DOHH2 (cell line): ENCODE data around the gene BRD7.

ENCODE experiments used
- H3F3A ChIP-seq: fragments of 200-600 bp; sonication (generic), shearing (Covaris generic); 2 replicates; pipeline ENCODE4 v1.6.0; 2016; ENCODE audit warnings: antibody characterized with exemption, mild to moderate bottlenecking; ENCODE audit not compliant: control insufficient read depth, insufficient read depth
- H3K27ac ChIP-seq: fragments of 200-600 bp; sonication (generic); 2 replicates; pipeline ENCODE4 v1.5.1; 2014; ENCODE audit warnings: low read depth, mild to moderate bottlenecking, low read length, moderate library complexity
- H3K27me3 ChIP-seq: fragments of 200-600 bp; sonication (generic); 2 replicates; pipeline ENCODE4 v1.6.1; 2014; ENCODE audit warnings: mild to moderate bottlenecking, low read length, mixed read lengths; ENCODE audit not compliant: control insufficient read depth
- H3K36me3 ChIP-seq: fragments of 200-600 bp; sonication (generic); 2 replicates; pipeline ENCODE4 v1.6.1; 2014; ENCODE audit warnings: mild to moderate bottlenecking, low read length, moderate library complexity, mixed read lengths; ENCODE audit not compliant: control insufficient read depth
- H3K4me1 ChIP-seq: fragments of 200-600 bp; sonication (generic); 2 replicates; pipeline ENCODE4 v1.6.1; 2014; ENCODE audit warnings: mild to moderate bottlenecking, low read length, mixed read lengths; ENCODE audit not compliant: control insufficient read depth
- H3K4me2 ChIP-seq: fragments of 200-600 bp; sonication (generic); 2 replicates; pipeline ENCODE4 v1.6.0; 2014; ENCODE audit warnings: mild to moderate bottlenecking, low read length, moderate library complexity
- H3K4me3 ChIP-seq: fragments of 200-600 bp; sonication (generic); 2 replicates; pipeline ENCODE4 v1.5.1; 2014; ENCODE audit warnings: mild to moderate bottlenecking, low read length, mixed read lengths
- H3K79me2 ChIP-seq: fragments of 200-600 bp; sonication (generic); 2 replicates; pipeline ENCODE4 v1.6.1; 2014; ENCODE audit warnings: mild to moderate bottlenecking, low read length, mixed read lengths; ENCODE audit not compliant: control insufficient read depth
- H3K9me2 ChIP-seq: fragments of 200-600 bp; sonication (generic); replicated peaks from 2 replicates; pipeline ENCODE4 v1.6.1; 2014; ENCODE audit warnings: mild to moderate bottlenecking, low read length, mixed read lengths; ENCODE audit not compliant: control insufficient read depth
- H3K9me3 ChIP-seq: fragments of 200-600 bp; sonication (generic); 2 replicates; pipeline ENCODE4 v1.6.1; 2014; ENCODE audit warnings: antibody characterized with exemption, low read length, mixed read lengths; ENCODE audit not compliant: control insufficient read depth, insufficient read depth
- H4K20me1 ChIP-seq: fragments of 200-600 bp; sonication (generic); 2 replicates; pipeline ENCODE4 v1.6.0; 2014; ENCODE audit warnings: low read depth, mild to moderate bottlenecking, antibody characterized with exemption, low read length, moderate library complexity; ENCODE audit not compliant: control insufficient read depth, insufficient read depth
- CTCF ChIP-seq: fragments of 200-600 bp; sonication (generic); IDR thresholded peaks from one replicate; pipeline ENCODE4 v1.5.1; 2014; ENCODE audit warnings: antibody characterized with exemption, mild to moderate bottlenecking, low read depth, low read length; ENCODE audit not compliant: poor library complexity, severe bottlenecking
- EZH2phosphoT487 ChIP-seq: fragments of 200-600 bp; sonication (generic); IDR thresholded peaks from 2 replicates; pipeline ENCODE4 v1.6.1; 2017; ENCODE audit warnings: borderline replicate concordance, mild to moderate bottlenecking, antibody characterized with exemption, low read length, moderate library complexity, mixed read lengths

BRD7 gene

GRCh38 chr16:50331570-50331969, 37.2 kb downstream of the BRD7 start:
- Histone ChIP-seq H3K36me3 (peaks cover 91% of the 10 kb centered on the region), H3K4me3 (no peak overlapping the region), H3K4me2 (no peak overlapping the region)

GRCh38 chr16:50329446-50330189, 39.2 kb downstream of the BRD7 start:
- H3K27ac ChIP-seq, result no peak overlapping the region
- no peaks in the 10 kb centered on the region for H3K9me2 ChIP-seq
- H3K27me3 ChIP-seq, result no peaks in the 10 kb centered on the region
- peaks cover 3% of the 10 kb centered on the region; the same call in 1 of the 2 replicates for H3F3A ChIP-seq
- H3K9me3 ChIP-seq, result no peaks in the 10 kb centered on the region
- H3K4me1 ChIP-seq, result 0 out of 2 replicates have a peak, but pooled peaks cover 3% of the 10 kb centered on the region
- peaks cover 11% of the 10 kb centered on the region; the same call in 1 of the 2 replicates for H3K79me2 ChIP-seq
- H3K4me3 ChIP-seq, result no peak overlapping the region
- no peak overlapping the region for H3K4me2 ChIP-seq
- peaks cover 93% of the 10 kb centered on the region for H3K36me3 ChIP-seq
- H4K20me1 ChIP-seq, result 0 out of 2 replicates have a peak, but pooled peaks cover 2% of the 10 kb centered on the region
- TF ChIP-seq CTCF, result no peak
- TF ChIP-seq EZH2phosphoT487, result no peak

More at GRCh38 chr16:50331570-50331969, 37.2 kb downstream of the BRD7 start:
- H3K9me2 ChIP-seq, result no peaks in the 10 kb centered on the region
- H3F3A ChIP-seq, result peaks cover 3% of the 10 kb centered on the region; the same call in 1 of the 2 replicates
- H3K27ac ChIP-seq, result no peak overlapping the region
- no peaks in the 10 kb centered on the region for H3K27me3 ChIP-seq
- peaks cover 11% of the 10 kb centered on the region; the same call in 1 of the 2 replicates for H3K79me2 ChIP-seq
- H3K4me1 ChIP-seq, result 0 out of 2 replicates have a peak, but pooled peaks cover 3% of the 10 kb centered on the region
- TF ChIP-seq EZH2phosphoT487 (no peak), CTCF (no peak)
- H3K9me3 ChIP-seq, result no peaks in the 10 kb centered on the region
- H4K20me1 ChIP-seq, result 0 out of 2 replicates have a peak, but pooled peaks cover 2% of the 10 kb centered on the region

GRCh38 chr16:50326835-50327465, 41.8 kb downstream of the BRD7 start:
- H3F3A ChIP-seq, result peaks cover 3% of the 10 kb centered on the region; the same call in 1 of the 2 replicates
- H3K9me2 ChIP-seq, result no peaks in the 10 kb centered on the region
- no peaks in the 10 kb centered on the region for H3K9me3 ChIP-seq
- H3K4me2 ChIP-seq, result no peak overlapping the region
- H3K36me3 ChIP-seq, result peaks cover 93% of the 10 kb centered on the region
- no peak overlapping the region for H3K4me3 ChIP-seq
- H3K27me3 ChIP-seq, result no peaks in the 10 kb centered on the region
- peak; percentile 78 for TF ChIP-seq CTCF
- TF ChIP-seq EZH2phosphoT487, result no peak
- H3K79me2 ChIP-seq, result 0 out of 2 replicates have a peak, but pooled peaks cover 6% of the 10 kb centered on the region
- 0 out of 2 replicates have a peak, but pooled peaks cover 3% of the 10 kb centered on the region for H3K4me1 ChIP-seq
- 0 out of 2 replicates have a peak, but pooled peaks cover 2% of the 10 kb centered on the region for H4K20me1 ChIP-seq
- no peak overlapping the region for H3K27ac ChIP-seq
